ENCODE results near the gene TRMO.
A peak's percentile ranks its signal among the peaks of the same experiment; 100 is the strongest.

TRMO gene

GRCh38 chr9:97900738-97901565 is 21.3 kb downstream of the TRMO start:
- DNase-seq = peak; percentile 42

GRCh38 chr9:97900103-97900737 is 22.1 kb downstream of the TRMO start:
- DNase-seq = no peak

GRCh38 chr9:97895695-97896332 is 26.5 kb downstream of the TRMO start:
- DNase-seq = no peak

- no peak for DNase-seq
Observed at GRCh38 chr9:97895211-97895610, 27.1 kb downstream of the TRMO start.

- DNase-seq = no peak
Observed at GRCh38 chr9:97892421-97892820, 29.9 kb downstream of the TRMO start.

GRCh38 chr9:97891736-97892135 is 30.6 kb downstream of the TRMO start:
- DNase-seq = no peak

- peak; percentile 18 for DNase-seq
Observed at GRCh38 chr9:97889941-97890887, 32.1 kb downstream of the TRMO start.

- no peak for DNase-seq
Observed at GRCh38 chr9:97880336-97880735, 42.0 kb downstream of the TRMO start.

GRCh38 chr9:97876061-97876460 is 46.2 kb downstream of the TRMO start:
- DNase-seq = no peak

GRCh38 chr9:97875111-97875510 is 47.2 kb downstream of the TRMO start:
- no peak for DNase-seq

- no peak for DNase-seq
Observed at GRCh38 chr9:97874624-97875023, 47.7 kb downstream of the TRMO start.

- DNase-seq = no peak
Observed at GRCh38 chr9:97873882-97874281, 48.4 kb downstream of the TRMO start.

- DNase-seq = no peak
Observed at GRCh38 chr9:97873425-97873824, 48.9 kb downstream of the TRMO start.

- DNase-seq = no peak
Observed at GRCh38 chr9:97868859-97869258, 53.4 kb downstream of the TRMO start.

GRCh38 chr9:97866848-97867247 is 55.5 kb downstream of the TRMO start:
- no peak for DNase-seq

GRCh38 chr9:97866300-97866699 is 56.0 kb downstream of the TRMO start:
- no peak for DNase-seq

GRCh38 chr9:97864396-97864795 is 57.9 kb downstream of the TRMO start:
- DNase-seq = no peak

GRCh38 chr9:97863314-97863713 is 59.0 kb downstream of the TRMO start:
- DNase-seq = no peak

- no peak for DNase-seq
Observed at GRCh38 chr9:97861148-97861475, 61.2 kb downstream of the TRMO start.

- no peak for DNase-seq
Observed at GRCh38 chr9:97860451-97861147, 61.7 kb downstream of the TRMO start.

GRCh38 chr9:97859346-97859745 is 63.0 kb downstream of the TRMO start:
- DNase-seq = no peak

- no peak for DNase-seq
Observed at GRCh38 chr9:97858826-97859225, 63.5 kb downstream of the TRMO start.

- DNase-seq = no peak
Observed at GRCh38 chr9:97858393-97858713, 63.9 kb downstream of the TRMO start.
